B cell (primary cell): ENCODE measurements around the gene CALML4. TPM values are rescaled to one million over a fixed set of nuclear protein-coding genes. Genes with fewer than 3 reads are reported as not detected.

ENCODE experiments used
- ATAC-seq: fragments of 200-7000 bp; cut with Tn5 transposase; one replicate; pipeline ENCODE4 v1.10.0; 2021; ENCODE audit warnings: low read depth, mild to moderate bottlenecking, moderate number of reproducible peaks, moderate library complexity
- CTCF ChIA-PET: fragments of 350-600 bp; sonication (Branson Sonifier 250); formaldehyde crosslinking; loops from one replicate; lab custom pipeline; 2021; ENCODE audit warnings: antibody characterized with exemption, inconsistent platforms; lab: Charles Lee
- POLR2A ChIA-PET: fragments of 350-600 bp; sonication (Branson Sonifier 250); formaldehyde crosslinking; loops from one replicate; lab custom pipeline; 2021; ENCODE audit warnings: antibody characterized with exemption; lab: Charles Lee
- DNase-seq: peaks from one replicate; pipeline ENCODE4 v3.0.0; 2013
- H2AFZ ChIP-seq: 2 replicates; pipeline ENCODE4 v1.6.1; 2012; ENCODE audit warnings: mild to moderate bottlenecking, low read depth, low read length; ENCODE audit not compliant: insufficient read depth, poor library complexity, severe bottlenecking
- H3K27ac ChIP-seq, 2 donors: 1 replicate in 1 of 2; 2 replicates in 1 of 2; pipeline ENCODE4 v1.5.1; 2012 to 2013; ENCODE audit warnings: low read length in 2 of 2, mild to moderate bottlenecking in 2 of 2, moderate library complexity in 1 of 2
- H3K27me3 ChIP-seq, 4 experiments: fragments of 200-600 bp in 1 of 4; sonication (generic) in 1 of 4; replicated peaks in 1 of 4; 1 replicate in 2 of 4; 2 replicates in 2 of 4; pipeline versions ENCODE4 v1.6.1 to v1.7.0; 2013 to 2016; ENCODE audit warnings: low read length in 3 of 4, mild to moderate bottlenecking in 2 of 4, mixed read lengths in 1 of 4, moderate library complexity in 1 of 4; ENCODE audit not compliant: insufficient read depth in 4 of 4, control insufficient read depth in 3 of 4; ENCODE audit errors: control extremely low read depth in 1 of 4
- H3K36me3 ChIP-seq, 2 experiments: replicated peaks in 1 of 2; 1 replicate in 1 of 2; 2 replicates in 1 of 2; pipeline versions ENCODE4 v1.6.1 to v1.7.1; 2013; ENCODE audit warnings: low read length in 1 of 2; ENCODE audit not compliant: insufficient read depth in 2 of 2, control insufficient read depth in 1 of 2; ENCODE audit errors: control extremely low read depth in 1 of 2, extremely low read depth in 1 of 2
- H3K4me1 ChIP-seq, 2 donors: fragments of 200-600 bp in 1 of 2; sonication (generic) in 1 of 2; 1 replicate in 1 of 2; 2 replicates in 1 of 2; pipeline versions ENCODE4 v1.5.1 to v1.6.1; 2013 to 2017; ENCODE audit warnings: low read length in 2 of 2; ENCODE audit not compliant: control insufficient read depth in 2 of 2, insufficient read depth in 2 of 2
- H3K4me2 ChIP-seq: replicated peaks from 2 replicates; pipeline ENCODE3; 2012; ENCODE audit warnings: mild to moderate bottlenecking, low read depth, low read length; ENCODE audit not compliant: poor library complexity, severe bottlenecking
- H3K4me3 ChIP-seq, 5 experiments: fragments of 200-600 bp in 1 of 5; sonication (generic) in 1 of 5; 1 replicate in 3 of 5; 2 replicates in 2 of 5; pipeline versions ENCODE4 v1.5.1 to v1.7.0; 2011 to 2016; ENCODE audit warnings: low read length in 4 of 5, mild to moderate bottlenecking in 4 of 5, low read depth in 2 of 5, control low read depth in 1 of 5, moderate library complexity in 1 of 5; ENCODE audit not compliant: insufficient read depth in 1 of 5; ENCODE audit errors: control extremely low read depth in 1 of 5, extremely low read depth in 1 of 5
- H3K79me2 ChIP-seq: fragments of 200-600 bp; sonication (generic); one replicate; pipeline ENCODE4 v1.6.0; 2016; ENCODE audit warnings: low read length; ENCODE audit not compliant: control insufficient read depth, insufficient read depth
- H3K9ac ChIP-seq: fragments of 200-600 bp; sonication (generic); 2 replicates; pipeline ENCODE4 v1.6.1; 2017; ENCODE audit warnings: mild to moderate bottlenecking, low read length, moderate library complexity
- H3K9me3 ChIP-seq, 3 donors: one replicate each; pipeline versions ENCODE4 v1.6.1 to v1.7.1; 2013; ENCODE audit warnings: low read length in 2 of 3; ENCODE audit not compliant: control insufficient read depth in 2 of 3, insufficient read depth in 1 of 3; ENCODE audit errors: control extremely low read depth in 1 of 3
- H4K20me1 ChIP-seq: 2 replicates; pipeline ENCODE4 v1.6.0; 2012; ENCODE audit warnings: mild to moderate bottlenecking, low read length; ENCODE audit not compliant: insufficient read depth, control insufficient read depth, poor library complexity, severe bottlenecking
- H3K27ac Mint-ChIP-seq: one replicate; pipeline ENCODE4 v1.8.0; 2021; ENCODE audit warnings: mixed read lengths
- H3K27me3 Mint-ChIP-seq: one replicate; pipeline ENCODE4 v1.8.0; 2021; ENCODE audit warnings: mixed read lengths
- H3K4me1 Mint-ChIP-seq: one replicate; pipeline ENCODE4 v1.8.0; 2021; ENCODE audit warnings: mixed read lengths
- H3K4me3 Mint-ChIP-seq: one replicate; pipeline ENCODE4 v1.8.0; 2021; ENCODE audit warnings: mixed read lengths
- H3K9me3 Mint-ChIP-seq: one replicate; pipeline ENCODE4 v1.8.0; 2022; ENCODE audit warnings: mixed read lengths; ENCODE audit not compliant: insufficient read depth
- EZH2 ChIP-seq: IDR thresholded peaks from 2 replicates; pipeline ENCODE4 v1.6.1; 2012; ENCODE audit warnings: borderline replicate concordance, low read depth, mild to moderate bottlenecking, moderate library complexity, low read length; ENCODE audit not compliant: insufficient read depth, poor library complexity, severe bottlenecking
- WGBS: methylation state at CpG from one replicate; pipeline ENCODE4 v1.1.5; 2013; ENCODE audit warnings: missing lambda C conversion rate; ENCODE audit not compliant: insufficient coverage; 5-methylcytosine and 5-hydroxymethylcytosine counted together
- intact Hi-C: fragments of 100-400 bp; cut with micrococcal nuclease; formaldehyde crosslinking; loops from one replicate; pipeline ENCODE4 v1.10.0; 2022
- polyA plus RNA-seq: library from polyadenylated mRNA; depleted of rRNA; stranded (reverse); fragments of >200 nt; gene quantifications from 2 replicates; pipeline ENCODE4 v1.2.3, GENCODE V29; 2012
- total RNA-seq, 2 donors: library from RNA; stranded (reverse); fragments of 120-200 nt in 1 of 2; gene quantifications; 1 replicate in 1 of 2; 2 replicates in 1 of 2; pipeline versions ENCODE4 v1.2.3 to v1.2.4, GENCODE V29; 2013 to 2022
- TF ChIP-seq, protein P1 (sequence below): fragments of 200-600 bp; IDR thresholded peaks from one replicate; pipeline ENCODE4 v1.8.0; 2022; ENCODE audit warnings: antibody characterized with exemption, mild to moderate bottlenecking

Gene CALML4
- total and polyA plus RNA-seq, 2 donors (not counting 1 experiment from before 2014, with no cell fraction given) = 2.4 to 4.2 TPM

DNA sequence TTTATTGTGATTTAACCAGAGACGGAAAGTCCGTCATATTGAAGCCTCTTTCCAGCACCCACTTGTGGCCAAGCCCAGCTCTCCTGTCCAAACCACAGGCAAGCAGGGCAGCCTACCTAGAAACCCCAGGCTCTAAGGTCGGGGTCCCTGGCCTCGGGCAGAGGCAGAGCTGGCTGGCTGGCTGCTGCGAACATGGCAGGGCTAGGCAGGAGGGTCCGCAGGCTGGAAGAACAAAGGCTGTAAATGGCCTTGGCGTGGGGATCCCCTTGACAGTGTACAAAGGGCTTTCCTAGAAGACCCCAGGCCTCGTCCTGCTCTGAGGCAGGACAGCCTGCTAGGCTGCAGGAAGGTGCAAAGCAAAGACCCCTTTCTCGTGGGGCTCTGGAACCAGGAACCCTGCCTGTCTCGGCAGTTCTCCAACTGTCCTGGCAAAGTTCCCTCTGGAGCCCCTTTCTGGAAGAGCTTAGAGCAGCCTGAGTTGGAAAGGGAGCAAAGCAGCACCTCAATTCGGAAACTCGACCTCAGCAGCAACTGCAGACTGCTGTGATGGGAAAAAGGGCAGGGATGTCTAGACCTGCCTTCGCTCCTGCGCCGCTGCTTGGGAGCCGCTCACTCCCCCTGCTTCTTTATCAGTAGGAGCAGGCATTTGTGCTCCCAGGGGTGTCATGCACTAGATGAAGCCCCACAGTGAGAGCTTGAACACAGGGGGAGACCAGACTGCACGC lies 8.5 kb downstream of the CALML4 start:
- H3K4me2 ChIP-seq = no peak overlapping the region
- POLR2A ChIA-PET = no interaction called here

More for the DNA sequence above, 8.5 kb downstream of the CALML4 start:
- no peak for ATAC-seq
- no peak overlapping the region for H3K9ac ChIP-seq
- H3K4me1 Mint-ChIP-seq = no peaks in the 10 kb centered on the region
- H3K27ac ChIP-seq = no peak overlapping the region
- no peaks in the 10 kb centered on the region for H3K79me2 ChIP-seq
- no peak for DNase-seq
- no peaks in the 10 kb centered on the region for H3K27me3 Mint-ChIP-seq
- no peaks in the 10 kb centered on the region for H3K9me3 Mint-ChIP-seq
- no peaks in the 10 kb centered on the region for H3K27me3 ChIP-seq
- H3K4me3 ChIP-seq = no peak overlapping the region
- intact Hi-C loops = no loop called here
- H3K27ac Mint-ChIP-seq = peak overlapping the region; percentile 59
- CTCF ChIA-PET = no interaction called here
- no peaks in the 10 kb centered on the region for H3K4me1 ChIP-seq
- H3K36me3 ChIP-seq = peaks cover 5 to 14% of the 10 kb centered on the region in 2 experiments
- H4K20me1 ChIP-seq = no peaks in the 10 kb centered on the region
- no peaks in the 10 kb centered on the region for H3K9me3 ChIP-seq
- H3K4me3 Mint-ChIP-seq = no peak overlapping the region
- TF ChIP-seq, protein P1, sequence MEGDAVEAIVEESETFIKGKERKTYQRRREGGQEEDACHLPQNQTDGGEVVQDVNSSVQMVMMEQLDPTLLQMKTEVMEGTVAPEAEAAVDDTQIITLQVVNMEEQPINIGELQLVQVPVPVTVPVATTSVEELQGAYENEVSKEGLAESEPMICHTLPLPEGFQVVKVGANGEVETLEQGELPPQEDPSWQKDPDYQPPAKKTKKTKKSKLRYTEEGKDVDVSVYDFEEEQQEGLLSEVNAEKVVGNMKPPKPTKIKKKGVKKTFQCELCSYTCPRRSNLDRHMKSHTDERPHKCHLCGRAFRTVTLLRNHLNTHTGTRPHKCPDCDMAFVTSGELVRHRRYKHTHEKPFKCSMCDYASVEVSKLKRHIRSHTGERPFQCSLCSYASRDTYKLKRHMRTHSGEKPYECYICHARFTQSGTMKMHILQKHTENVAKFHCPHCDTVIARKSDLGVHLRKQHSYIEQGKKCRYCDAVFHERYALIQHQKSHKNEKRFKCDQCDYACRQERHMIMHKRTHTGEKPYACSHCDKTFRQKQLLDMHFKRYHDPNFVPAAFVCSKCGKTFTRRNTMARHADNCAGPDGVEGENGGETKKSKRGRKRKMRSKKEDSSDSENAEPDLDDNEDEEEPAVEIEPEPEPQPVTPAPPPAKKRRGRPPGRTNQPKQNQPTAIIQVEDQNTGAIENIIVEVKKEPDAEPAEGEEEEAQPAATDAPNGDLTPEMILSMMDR = no peak
- no peak for TF ChIP-seq EZH2
- WGBS = 94% methylated on average over 17 of the region's 17 CpGs
- no peak overlapping the region for H2AFZ ChIP-seq
